GM03348 (cell line): ENCODE measurements around the gene TERT.

ENCODE experiments used
- DNase-seq: peaks from one replicate; pipeline ENCODE4 v3.0.0; 2012; ENCODE audit warnings: low spot score

The TERT gene

GRCh38 chr5:1259806-1260480 is 34.9 kb downstream of the TERT start:
- no peak for DNase-seq

GRCh38 chr5:1257841-1258240 is 37.0 kb downstream of the TERT start:
- no peak for DNase-seq

GRCh38 chr5:1257363-1257762 is 37.5 kb downstream of the TERT start:
- no peak for DNase-seq

- DNase-seq: no peak
These were observed 38.1 kb downstream of the TERT start for GRCh38 chr5:1256776-1257175.

GRCh38 chr5:1255081-1255561 is 39.7 kb downstream of the TERT start:
- no peak for DNase-seq

- DNase-seq: no peak
These were observed 40.7 kb downstream of the TERT start for GRCh38 chr5:1254196-1254595.

- no peak for DNase-seq
These were observed 41.3 kb downstream of the TERT start for GRCh38 chr5:1253456-1254105.

- no peak for DNase-seq
These were observed 42.2 kb downstream of the TERT start for GRCh38 chr5:1252681-1253080.

- no peak for DNase-seq
These were observed 42.9 kb downstream of the TERT start for GRCh38 chr5:1251678-1252580.

- DNase-seq: no peak
These were observed 45.2 kb downstream of the TERT start for GRCh38 chr5:1249366-1250280.

GRCh38 chr5:1247811-1248210 is 47.1 kb downstream of the TERT start:
- DNase-seq: no peak

GRCh38 chr5:1246711-1247431 is 48.0 kb downstream of the TERT start:
- peak; percentile 62 for DNase-seq

GRCh38 chr5:1245905-1246576 is 48.8 kb downstream of the TERT start:
- no peak for DNase-seq

- DNase-seq: no peak
These were observed 49.9 kb downstream of the TERT start for GRCh38 chr5:1244976-1245375.

- no peak for DNase-seq
These were observed 50.6 kb downstream of the TERT start for GRCh38 chr5:1244255-1244654.

GRCh38 chr5:1243487-1244130 is 51.3 kb downstream of the TERT start:
- DNase-seq: no peak

GRCh38 chr5:1242733-1243486 is 52.0 kb downstream of the TERT start:
- no peak for DNase-seq

GRCh38 chr5:1241509-1242080 is 53.3 kb downstream of the TERT start:
- no peak for DNase-seq
